ENCODE measurements around the gene TNFAIP3.
"Not testable (repeated sequence)": the region's sequence is repeated elsewhere in the genome, so short reads cannot be mapped to it uniquely, and the experiment has no call there.

Gene TNFAIP3

DNA sequence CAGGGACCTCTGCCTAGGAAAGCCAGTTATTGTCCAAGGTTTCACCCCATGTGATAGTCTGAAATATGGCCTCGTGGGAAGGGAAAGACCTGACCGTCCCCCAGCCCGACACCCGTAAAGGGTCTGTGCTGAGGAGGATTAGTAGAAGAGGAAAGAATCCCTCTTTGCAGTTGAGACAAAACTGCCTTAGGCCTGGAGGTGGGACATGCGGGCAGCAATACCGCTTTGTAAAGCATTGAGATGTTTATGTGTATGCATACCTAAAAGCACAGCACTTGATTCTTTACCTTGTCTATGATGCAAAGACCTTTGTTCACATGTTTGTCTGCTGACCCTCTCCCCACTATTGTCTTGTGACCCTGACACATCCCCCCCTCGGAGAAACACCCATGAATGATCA, 22.3 kb upstream of the TNFAIP3 start:
- not testable (repeated sequence) for DNase-seq (ENCODE audit: low spot score)

DNA sequence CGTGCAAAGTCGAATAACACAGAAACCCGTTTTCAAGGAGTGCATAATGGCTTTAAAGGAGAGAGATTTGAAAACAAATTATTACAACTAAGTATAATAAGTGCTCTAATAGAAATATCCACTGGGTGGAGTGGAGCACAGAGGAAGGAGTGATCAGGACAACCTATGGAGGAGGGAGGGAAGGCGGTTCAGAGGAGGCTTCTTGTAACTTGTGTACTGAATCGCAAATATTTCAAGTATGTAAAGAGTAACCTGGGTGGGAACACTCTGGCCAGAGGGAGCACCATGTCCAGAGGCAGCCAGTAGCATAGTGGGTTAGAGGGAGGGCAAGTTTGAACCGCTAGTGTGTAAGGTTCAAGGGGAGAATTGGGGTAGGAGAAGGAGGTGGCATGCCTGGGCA, 21.6 kb upstream of the TNFAIP3 start:
- DNase-seq (ENCODE audit: low spot score) = no peak

DNA sequence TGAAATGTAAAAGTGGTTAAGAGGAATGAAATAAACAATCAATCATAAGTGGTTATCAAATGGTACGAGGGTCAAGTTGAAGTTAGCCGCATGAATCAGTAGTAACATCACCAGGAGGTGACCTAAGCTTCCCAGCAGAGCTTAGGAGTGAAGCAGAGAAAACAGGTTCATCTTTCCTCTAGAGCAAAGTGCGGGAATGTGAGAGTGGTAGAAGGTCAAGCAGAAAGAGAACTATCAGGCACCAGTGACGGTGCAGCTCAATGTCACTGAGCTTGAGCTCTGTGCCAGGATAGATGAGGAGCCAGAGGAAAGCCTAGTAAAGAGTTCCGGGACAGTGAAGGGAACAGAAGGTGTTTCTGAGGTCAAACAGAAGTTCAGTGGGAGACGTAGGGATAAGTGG, 20.8 kb upstream of the TNFAIP3 start:
- no peak for DNase-seq (ENCODE audit: low spot score)

DNA sequence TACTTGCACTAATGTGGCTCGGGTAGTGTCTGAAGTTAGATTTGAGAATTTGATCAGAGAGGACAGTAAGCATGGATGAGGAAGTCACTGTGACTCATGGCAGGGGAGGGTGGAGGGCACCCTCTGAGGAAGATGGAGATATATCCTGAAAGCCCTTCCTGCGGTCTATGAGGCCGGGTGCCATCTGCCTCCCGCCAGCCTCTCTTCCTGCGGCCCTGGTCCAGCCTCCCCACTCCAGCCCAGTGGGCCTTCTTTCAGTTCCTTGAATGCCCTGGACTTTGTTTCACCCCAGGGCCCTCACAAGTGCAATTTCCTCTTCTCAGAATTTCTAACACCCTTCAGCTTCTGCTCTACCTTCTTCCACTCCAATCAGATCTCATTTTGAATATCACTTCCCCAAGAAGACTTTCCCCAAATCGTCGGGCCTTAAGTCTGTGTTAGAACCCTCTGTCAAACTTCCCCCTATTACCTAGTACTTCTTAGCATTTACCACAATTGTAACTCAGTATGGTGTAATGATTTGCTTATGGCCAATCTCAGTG, 20.2 kb upstream of the TNFAIP3 start:
- DNase-seq (ENCODE audit: low spot score) = no peak

DNA sequence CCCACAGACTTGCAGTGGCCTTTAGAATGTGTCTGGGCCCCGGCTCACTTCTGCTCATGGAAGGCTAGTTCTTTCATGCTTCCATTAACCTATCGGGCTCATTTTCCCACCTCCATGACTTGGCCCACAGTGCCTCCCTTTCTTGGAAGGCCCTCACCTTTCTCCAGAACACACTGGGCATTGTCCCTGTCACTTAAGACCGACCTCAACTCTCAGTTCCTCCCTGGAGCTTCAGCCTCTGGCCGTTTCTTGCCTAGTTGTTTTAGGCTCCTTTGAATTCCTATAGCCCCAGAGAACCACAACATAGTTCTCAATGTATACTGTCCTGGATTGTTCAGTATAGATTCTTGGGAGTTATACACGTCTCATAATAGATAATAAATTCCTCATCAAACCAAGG, 19.3 kb upstream of the TNFAIP3 start:
- DNase-seq (ENCODE audit: low spot score) = no peak

DNA sequence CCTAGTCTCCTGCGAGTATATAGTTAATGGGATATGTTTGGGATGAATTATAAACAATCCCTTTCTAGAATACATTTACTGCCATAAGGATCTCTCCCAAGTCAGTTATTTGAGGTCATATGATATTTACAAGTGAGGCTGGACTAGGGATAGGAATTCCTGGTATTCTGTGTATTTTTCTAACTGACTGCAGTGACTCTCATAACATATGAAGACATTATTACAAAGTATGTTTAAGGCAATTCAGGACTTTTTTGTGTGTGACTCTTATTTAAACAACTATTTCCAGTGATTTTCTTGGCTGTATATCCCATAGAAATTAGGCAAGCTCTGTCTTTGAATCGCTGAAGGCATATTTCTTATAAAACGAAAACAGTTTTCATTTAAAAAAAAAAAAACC, 18.4 kb upstream of the TNFAIP3 start:
- DNase-seq (ENCODE audit: low spot score) = no peak

DNA sequence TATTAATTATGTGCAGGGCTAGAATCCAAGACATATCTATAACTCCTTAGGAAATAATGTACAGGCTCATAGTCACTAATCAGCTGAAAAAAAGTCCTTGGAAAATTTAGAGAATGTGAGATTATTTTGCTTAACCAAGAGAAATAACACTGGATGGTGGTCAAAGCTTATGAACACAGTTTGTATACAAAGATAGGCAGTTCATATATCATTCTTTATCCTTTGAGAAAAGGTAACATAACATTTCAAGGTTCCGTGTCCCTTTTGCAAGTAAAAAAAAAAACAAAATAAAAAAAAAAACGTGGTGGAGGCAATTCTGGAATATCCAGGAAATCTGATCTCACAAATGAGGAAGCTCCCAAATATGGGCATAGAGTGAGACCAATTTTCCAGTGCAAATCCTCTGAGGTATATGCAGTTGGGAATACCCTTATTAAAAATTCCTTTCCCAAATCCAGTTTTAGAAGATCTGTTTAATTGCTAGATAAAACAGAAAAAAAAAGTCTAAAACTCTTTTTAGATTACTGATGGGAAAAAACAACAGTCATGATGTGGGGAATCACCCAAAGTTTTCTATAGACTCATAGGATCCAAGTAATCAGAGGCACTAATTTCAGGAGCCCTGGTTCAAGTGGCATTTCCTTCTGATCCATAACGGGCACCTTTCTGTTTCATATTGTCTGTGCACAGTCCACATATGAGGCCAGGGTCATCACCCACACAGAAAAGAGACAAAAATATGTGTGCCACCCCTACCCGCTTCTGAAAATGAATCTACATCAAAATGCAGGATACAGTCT, 17.7 kb upstream of the TNFAIP3 start:
- no peak for DNase-seq (ENCODE audit: low spot score)

DNA sequence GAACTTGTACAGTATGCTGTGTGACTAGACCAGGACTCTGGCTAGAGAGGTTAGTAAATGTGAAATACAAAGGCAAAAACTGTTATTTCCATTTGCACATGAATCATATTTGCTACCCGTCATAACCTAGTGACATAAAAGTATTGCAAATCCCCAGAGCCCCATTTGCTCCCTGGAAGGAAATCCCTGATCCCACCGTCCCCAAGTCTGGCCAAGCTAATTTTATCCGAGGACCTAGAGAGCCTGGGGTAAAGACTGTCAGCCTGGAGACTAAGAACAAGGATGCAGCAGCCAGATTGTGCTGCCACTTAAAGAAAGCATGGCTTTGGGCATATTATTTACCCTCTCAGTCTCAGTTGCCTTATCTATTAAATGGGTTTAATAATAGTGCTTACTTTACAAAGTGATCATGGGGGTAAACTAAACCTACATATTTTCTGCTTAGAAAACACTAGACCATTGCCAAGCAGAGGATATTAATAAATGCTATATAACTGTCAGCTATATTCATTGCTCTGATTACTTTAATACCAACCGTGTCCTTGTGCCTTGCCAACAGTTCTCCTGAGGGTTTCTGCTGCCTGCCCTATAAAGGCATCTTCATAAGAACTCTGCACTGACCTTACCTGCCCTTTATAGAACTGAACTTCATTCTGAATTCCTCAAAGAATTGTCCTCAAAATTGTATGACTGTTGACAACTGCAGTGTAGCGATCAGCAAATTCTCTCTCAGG, 16.9 kb upstream of the TNFAIP3 start:
- DNase-seq (ENCODE audit: low spot score) = no peak

DNA sequence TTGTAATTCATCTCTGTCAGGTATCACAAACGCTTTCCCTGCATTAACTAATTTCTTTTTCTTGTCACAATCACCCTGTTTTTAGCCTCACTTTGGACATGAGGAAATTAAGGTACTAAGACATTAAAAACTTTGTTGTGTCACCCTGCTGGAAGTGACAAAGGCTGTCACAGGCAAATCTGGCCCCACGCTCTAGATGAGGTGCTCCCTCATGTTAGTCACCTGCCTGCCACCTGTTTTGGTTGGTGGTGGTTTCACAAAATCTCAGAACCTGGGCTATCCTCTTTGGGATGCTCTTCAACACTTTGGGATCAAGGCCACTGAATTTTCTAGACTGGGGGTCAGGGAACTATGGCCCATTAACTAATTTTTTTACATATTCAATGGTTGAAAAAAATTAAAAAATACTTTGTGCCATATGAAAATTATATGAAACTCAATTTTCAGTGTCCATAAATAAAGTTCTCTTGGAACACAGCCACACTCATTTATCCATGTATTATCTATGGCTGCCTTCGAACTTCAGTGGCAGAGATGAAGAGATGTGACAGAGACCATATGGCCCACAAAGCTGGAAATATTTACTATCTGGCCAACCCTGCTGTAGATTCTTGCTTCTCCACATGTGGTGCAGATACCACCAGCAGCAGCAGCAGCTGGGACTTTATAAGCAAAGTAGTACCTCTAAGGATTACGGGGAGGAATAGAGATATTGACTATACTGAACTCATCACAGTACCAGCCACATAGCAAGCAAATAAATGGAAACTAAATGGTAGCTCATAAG, 16.1 kb upstream of the TNFAIP3 start:
- DNase-seq (ENCODE audit: low spot score) = no peak

DNA sequence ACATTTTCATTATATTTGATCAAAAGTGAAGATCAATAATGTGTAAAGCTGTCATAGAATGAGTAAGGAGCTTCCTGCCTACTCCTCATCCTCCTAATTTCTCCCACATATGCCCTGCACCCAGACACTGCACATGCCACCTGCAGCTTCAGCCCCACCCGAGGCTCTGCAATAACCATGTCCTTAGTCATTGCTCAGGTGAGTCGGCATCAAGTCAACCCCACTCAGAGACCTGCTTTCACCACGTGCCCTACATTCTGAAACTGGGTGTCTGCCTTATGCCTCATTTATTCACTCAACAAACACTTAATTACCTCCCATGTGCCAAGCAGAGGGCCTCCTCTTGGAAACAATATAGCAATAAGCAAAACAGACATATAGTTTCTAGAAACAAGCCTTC, 15.4 kb upstream of the TNFAIP3 start:
- DNase-seq (ENCODE audit: low spot score) = peak; percentile 87

DNA sequence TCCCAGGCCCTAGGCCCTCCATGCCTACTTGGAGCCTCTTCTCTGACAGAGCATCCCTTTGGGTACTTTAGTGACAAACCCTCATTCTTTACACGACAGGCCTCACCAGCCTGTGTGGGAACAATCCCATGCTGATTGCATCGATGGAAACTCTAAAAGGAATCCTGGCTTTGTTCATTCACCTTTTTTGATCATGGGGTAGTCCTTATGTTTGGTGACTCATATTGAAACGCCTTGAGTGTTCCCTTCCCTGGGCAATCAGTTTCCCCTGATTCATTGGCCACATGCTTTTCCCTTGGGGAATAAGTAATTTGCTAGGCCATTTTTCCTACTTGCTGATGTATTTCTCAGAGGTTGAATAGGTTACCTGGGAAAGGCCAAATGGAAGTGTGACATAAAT, 14.7 kb upstream of the TNFAIP3 start:
- DNase-seq (ENCODE audit: low spot score) = peak; percentile 81

DNA sequence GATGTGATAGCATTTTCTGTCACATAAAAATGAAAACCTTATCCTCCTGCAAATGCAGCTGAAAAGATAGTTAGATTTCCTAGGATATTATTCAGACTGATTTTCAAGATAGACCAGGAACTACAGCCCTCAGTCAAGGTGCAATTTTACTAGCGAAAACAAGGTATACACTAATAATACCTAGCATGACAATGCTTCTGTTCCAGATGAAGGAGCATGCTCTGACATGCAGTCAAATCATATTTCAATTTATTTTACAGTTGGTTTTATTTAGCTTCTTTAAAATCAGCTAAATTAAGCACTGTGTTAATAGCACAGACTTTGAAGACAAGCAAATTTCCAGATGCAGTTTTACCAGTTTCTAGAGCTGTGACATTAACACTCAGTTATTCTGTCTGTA, 14.2 kb upstream of the TNFAIP3 start:
- DNase-seq (ENCODE audit: low spot score) = no peak

DNA sequence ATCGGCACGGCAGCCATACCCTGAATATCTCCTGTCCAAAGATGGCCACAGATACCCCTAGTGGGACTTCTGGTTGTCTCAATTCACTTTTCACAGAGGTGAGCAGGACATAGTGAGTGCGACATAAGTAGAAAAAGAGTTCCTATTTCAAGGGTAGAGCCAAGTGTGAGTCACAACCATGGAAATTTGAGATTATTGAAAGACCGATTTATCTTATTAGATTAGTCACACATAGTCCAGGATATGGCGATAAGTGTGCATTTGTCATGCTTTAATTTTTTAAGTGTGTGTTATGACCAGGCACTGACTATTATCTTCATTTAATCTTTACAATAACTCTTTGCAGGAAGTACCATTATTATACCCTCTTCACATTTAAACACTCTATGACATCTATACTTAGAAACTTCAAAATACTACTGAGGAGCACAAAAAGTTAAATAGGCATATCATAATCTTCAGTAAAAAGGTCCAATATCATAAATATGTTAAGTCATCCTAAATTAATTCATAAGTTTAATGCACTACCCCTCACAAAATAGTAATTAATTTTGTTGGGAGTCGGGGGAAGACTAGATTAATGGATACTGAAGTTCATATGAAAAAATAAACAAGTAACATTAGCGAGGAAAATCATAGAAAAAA, 13.4 kb upstream of the TNFAIP3 start:
- DNase-seq (ENCODE audit: low spot score) = no peak

DNA sequence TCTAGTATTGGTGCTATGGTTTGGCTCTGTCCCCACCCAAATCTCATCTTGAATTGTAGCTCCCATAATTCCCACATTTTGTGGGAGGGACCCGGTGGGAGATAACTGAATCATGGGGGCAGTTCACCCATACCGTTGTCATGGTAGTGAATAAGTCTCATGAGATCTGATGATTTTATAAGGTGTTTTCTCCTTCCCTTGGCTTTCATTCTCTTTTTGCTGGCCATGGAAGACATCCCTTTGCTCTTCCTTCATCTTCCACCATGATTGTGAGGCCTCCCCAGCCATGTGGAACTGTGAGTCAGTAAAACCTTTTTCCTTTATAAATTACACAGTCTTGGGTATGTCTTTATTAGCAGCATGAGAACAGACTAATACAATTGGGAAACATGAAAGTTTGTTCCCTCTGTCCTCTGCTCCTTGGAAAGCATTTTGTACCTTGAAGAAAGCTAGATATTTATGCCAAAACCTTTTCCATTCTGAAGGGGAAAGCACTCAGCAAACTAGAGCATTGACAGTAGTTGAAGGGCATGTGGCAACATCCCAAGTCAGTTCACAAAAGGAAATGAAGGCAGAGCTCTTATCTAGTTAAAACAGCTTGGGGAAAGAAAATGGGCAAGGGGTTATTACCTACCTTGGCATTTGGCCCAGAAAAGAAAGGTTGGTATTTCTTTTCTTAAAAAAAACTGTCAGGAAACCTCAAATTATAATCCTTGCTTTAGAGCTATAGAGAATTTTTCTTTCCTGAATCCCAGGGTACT, 10.7 kb upstream of the TNFAIP3 start:
- DNase-seq (ENCODE audit: low spot score) = no peak

DNA sequence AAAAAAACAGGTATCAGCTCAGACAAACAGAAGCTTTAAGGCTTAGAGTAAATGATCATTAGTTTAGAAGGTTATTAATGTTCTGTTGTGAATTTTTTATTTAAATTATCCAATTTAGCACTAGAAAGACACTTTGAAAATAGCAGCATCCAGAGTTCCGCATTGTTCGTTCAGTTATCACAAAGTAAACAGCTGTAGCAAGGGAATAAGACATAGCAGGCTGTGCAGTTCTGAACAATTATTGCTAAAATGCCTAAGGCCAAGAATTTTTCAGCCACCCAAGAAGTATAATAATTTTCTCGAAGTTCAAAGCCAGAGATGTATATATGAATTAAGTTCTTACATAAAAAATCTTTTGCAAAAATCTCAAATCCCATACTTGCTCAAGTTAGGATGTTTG, 8.0 kb upstream of the TNFAIP3 start:
- no peak for DNase-seq (ENCODE audit: low spot score)

DNA sequence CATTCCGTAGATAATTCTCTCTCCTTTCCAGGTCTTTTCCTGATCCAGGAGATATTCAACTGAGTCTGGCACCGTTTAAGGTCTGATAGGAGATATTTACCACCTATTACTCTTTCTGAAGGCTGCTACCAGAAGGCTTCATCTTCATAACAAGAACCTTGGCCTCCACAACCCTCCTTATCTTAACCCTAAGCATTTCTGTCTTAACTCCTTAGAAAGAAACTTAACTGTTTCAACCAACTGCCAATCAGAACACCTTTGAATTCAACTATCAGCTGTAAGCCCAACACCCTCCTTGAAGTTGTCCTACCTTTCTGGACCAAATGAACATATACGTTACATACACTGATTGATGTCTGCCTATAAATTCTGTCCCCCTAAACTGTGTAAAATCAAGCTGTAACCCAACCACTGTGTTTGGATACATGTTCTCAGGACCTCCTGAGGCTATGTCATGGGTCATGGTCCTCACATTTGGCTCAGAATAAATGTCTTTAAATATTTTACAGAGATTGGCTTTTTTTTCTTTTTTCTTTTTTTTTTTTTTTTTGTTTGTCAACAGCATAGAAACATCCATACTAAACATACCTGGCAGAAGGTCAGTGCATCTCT, 6.6 kb upstream of the TNFAIP3 start:
- DNase-seq (ENCODE audit: low spot score) = no peak

DNA sequence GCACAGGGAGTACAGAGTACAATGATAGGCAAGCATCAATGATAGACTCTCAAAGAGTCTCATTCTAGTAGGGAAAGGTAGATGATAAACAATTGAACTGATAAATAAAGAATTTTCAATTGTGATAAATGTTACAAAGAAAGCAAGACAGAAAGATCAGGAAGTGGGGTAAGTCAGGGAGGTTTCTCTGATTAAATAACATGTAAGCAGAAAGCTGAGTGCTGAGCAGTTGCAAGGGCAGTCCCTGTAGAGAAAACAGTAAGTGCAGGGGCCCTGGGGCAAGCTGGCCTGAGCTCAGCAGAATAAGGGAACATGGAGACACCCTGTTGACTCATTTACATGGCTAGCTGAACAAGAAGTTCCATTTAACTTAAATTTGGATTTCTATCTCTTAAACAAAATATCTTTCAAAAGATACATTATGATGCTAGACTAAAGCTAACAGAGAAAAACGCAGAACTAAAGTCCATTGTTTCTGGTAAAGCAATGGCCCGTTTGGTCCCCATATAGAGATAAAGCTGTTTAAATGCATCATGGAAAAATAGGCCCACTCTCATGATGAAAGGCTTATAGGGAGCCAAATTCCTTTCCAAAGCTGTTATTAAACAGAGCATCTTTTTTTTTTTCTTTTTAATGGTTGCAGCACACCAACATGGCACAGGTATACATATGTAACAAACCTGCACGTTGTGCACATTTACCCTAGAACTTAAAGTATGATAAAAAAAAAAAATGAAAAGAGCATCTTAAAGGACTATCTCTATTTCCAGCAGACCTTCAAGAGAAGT, 5.3 kb upstream of the TNFAIP3 start:
- DNase-seq (ENCODE audit: low spot score) = no peak

DNA sequence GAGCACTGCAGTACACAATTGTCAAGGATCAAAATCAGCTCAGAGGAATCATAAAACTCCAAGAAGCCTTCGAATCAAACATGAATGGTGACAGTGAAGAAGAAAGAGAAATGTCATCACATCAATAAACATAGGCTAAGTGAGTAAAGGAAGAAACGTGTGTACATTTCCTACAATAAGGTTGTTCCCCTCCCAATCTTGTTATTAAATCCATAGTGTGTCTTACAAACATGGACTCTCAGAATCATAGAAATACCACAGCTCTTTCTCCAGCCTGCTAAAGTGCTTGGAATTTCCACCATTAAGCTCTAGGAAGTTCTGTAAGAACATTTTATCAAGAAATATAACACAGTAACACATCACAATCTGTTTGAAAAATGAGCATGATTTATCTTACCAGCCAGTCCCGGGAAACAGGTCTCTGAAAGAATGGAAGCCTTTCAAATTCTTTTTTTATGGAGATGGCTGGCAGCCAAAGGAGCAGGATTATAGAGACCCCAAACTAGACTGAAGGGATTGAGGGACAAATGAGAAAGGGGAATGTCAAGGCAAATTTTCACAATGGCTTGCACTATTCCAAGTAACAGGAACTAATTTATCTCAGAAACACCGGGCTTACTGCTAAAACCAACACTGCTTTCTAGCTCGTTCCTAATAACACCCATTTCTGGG, 4.5 kb upstream of the TNFAIP3 start:
- DNase-seq (ENCODE audit: low spot score) = no peak

DNA sequence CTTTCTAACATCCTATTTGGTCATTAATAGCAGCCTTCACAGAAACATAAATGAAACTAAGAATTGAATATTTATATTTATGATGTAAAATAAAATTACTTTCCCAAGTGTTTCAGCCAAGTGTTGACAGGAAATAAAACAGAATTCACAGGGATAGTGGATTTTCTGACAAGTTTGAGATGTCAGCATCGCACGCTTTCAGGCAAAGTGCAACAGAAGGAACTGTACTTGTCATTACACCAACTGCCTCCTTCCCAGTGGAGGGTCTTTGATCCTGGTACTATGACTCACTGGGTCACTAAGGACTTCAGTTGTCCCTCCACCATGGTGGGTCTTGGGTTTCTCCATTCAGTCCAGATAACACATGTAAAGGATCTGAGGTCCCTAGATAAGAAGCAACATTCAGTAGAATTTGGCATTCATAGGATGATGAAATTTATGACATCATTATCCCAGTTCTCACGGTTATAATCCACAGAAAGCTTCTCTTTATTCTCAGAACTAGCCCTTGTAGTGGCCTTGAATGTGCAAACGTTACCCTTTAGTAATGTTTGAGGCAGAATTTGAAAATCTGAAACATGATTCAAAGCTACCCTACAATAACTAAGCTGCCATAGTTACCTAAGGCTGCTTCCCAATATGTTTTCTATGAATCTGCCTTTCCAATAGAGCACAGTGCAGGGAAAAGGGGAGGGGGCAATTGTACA, 3.8 kb upstream of the TNFAIP3 start:
- no peak for DNase-seq (ENCODE audit: low spot score)

Measured in kidney tubule cell (primary cell).